Hepatic stellate cell (primary cell): ENCODE data around the gene CPS1.

ENCODE experiments used
- DNase-seq: peaks from one replicate; pipeline ENCODE4 v3.0.0; 2011; ENCODE audit warnings: low spot score

CPS1 gene

GRCh38 chr2:210606001-210606400 lies 49.6 kb downstream of the CPS1 start:
- DNase-seq, result no peak

GRCh38 chr2:210611466-210611865 lies 55.1 kb downstream of the CPS1 start:
- DNase-seq, result no peak

GRCh38 chr2:210616074-210616473 lies 59.7 kb downstream of the CPS1 start:
- no peak for DNase-seq

- no peak for DNase-seq
Measured at GRCh38 chr2:210617318-210617717, 60.9 kb downstream of the CPS1 start.

GRCh38 chr2:210617732-210618330 lies 61.4 kb downstream of the CPS1 start:
- DNase-seq, result peak; percentile 22

GRCh38 chr2:210620456-210620855 lies 64.1 kb downstream of the CPS1 start:
- no peak for DNase-seq

GRCh38 chr2:210623506-210623905 lies 67.1 kb downstream of the CPS1 start:
- no peak for DNase-seq

GRCh38 chr2:210626849-210627248 lies 70.5 kb downstream of the CPS1 start:
- no peak for DNase-seq

GRCh38 chr2:210630873-210631560 lies 74.6 kb downstream of the CPS1 start:
- DNase-seq, result no peak

- DNase-seq, result no peak
Measured at GRCh38 chr2:210633699-210634098, 77.3 kb downstream of the CPS1 start.

- DNase-seq, result no peak
Measured at GRCh38 chr2:210635257-210635656, 78.9 kb downstream of the CPS1 start.

GRCh38 chr2:210642333-210642732 lies 85.9 kb downstream of the CPS1 start:
- no peak for DNase-seq

GRCh38 chr2:210647151-210647550 lies 90.8 kb downstream of the CPS1 start:
- no peak for DNase-seq

- no peak for DNase-seq
Measured at GRCh38 chr2:210654091-210654490, 97.7 kb downstream of the CPS1 start.

GRCh38 chr2:210655229-210655975 lies 99.0 kb downstream of the CPS1 start:
- no peak for DNase-seq

GRCh38 chr2:210657874-210658273 lies 101.5 kb downstream of the CPS1 start:
- no peak for DNase-seq

- no peak for DNase-seq
Measured at GRCh38 chr2:210660751-210661150, 104.4 kb downstream of the CPS1 start.

GRCh38 chr2:210662560-210662959 lies 106.2 kb downstream of the CPS1 start:
- DNase-seq, result no peak

- peak; percentile 15 for DNase-seq
Measured at GRCh38 chr2:210663631-210664089, 107.3 kb downstream of the CPS1 start.

- no peak for DNase-seq
Measured at GRCh38 chr2:210667711-210668110, 111.3 kb downstream of the CPS1 start.

- DNase-seq, result no peak
Measured at GRCh38 chr2:210671065-210671464, 114.7 kb downstream of the CPS1 start.

- no peak for DNase-seq
Measured at GRCh38 chr2:210673117-210673516, 116.7 kb downstream of the CPS1 start.

GRCh38 chr2:210676067-210676466 lies 119.7 kb downstream of the CPS1 start:
- no peak for DNase-seq
